ENCODE measurements around the gene FBXO3. TPM values are rescaled to one million over a fixed set of nuclear protein-coding genes. Genes with fewer than 3 reads are reported as not detected.

Gene FBXO3
- polyA plus RNA-seq, 3 donors from 2014 or later = 33.5 to 46.9 (median 36.9) TPM

GRCh38 chr11:33778675-33779074, 4.4 kb upstream of the FBXO3 start:
- Mint-ChIP-seq H3K4me1 (peaks cover 12 to 15% of the 10 kb centered on the region in 2 donors), H3K27me3 (ENCODE audit: low read depth in 3 of 3) (peaks cover 9 to 24% (median 12%) of the 10 kb centered on the region in 3 donors), H3K4me3 (no peak overlapping the region), H3K27ac (no peak overlapping the region), H3K36me3 (peaks cover 0 to 3% (median 0%) of the 10 kb centered on the region in 3 donors), H3K9me3 (no peaks in the 10 kb centered on the region)
- DNase-seq = no peak

- Mint-ChIP-seq H3K36me3 (no peaks in the 10 kb centered on the region), H3K27ac (no peak overlapping the region), H3K27me3 (ENCODE audit: low read depth in 3 of 3) (peaks cover 11 to 27% (median 12%) of the 10 kb centered on the region in 3 donors), H3K4me1 (peaks cover 19 to 23% of the 10 kb centered on the region in 2 donors), H3K4me3 (no peak overlapping the region), H3K9me3 (no peaks in the 10 kb centered on the region)
- DNase-seq = peak in 1 of 3 donors; percentile 2
Observed at GRCh38 chr11:33777906-33778305, 3.6 kb upstream of the FBXO3 start.

GRCh38 chr11:33775832-33776470, 1.6 kb upstream of the FBXO3 start:
- Mint-ChIP-seq H3K4me1 (peaks cover 36 to 37% of the 10 kb centered on the region in 2 donors), H3K36me3 (no peaks in the 10 kb centered on the region), H3K9me3 (no peaks in the 10 kb centered on the region), H3K4me3 (peak overlapping the region; percentile 97 to 99 (median 97)), H3K27me3 (ENCODE audit: low read depth in 3 of 3) (peaks cover 11 to 27% (median 12%) of the 10 kb centered on the region in 3 donors), H3K27ac (peak overlapping the region in 1 of 6 donors; percentile 63)
- no peak for DNase-seq

GRCh38 chr11:33775467-33775807, 1.1 kb upstream of the FBXO3 start:
- no peak for DNase-seq
- peaks cover 37 to 38% of the 10 kb centered on the region in 2 donors for H3K4me1 Mint-ChIP-seq
- H3K27me3 Mint-ChIP-seq (ENCODE audit: low read depth in 3 of 3) = peaks cover 11 to 27% (median 12%) of the 10 kb centered on the region in 3 donors
- no peaks in the 10 kb centered on the region for H3K9me3 Mint-ChIP-seq
- peak overlapping the region in 2 of 6 donors; percentile 15 to 63 for H3K27ac Mint-ChIP-seq
- peaks cover 0 to under 1% (median under 1%) of the 10 kb centered on the region in 3 donors for H3K36me3 Mint-ChIP-seq
- H3K4me3 Mint-ChIP-seq = peak overlapping the region; percentile 97 to 99 (median 97)

- Mint-ChIP-seq H3K36me3 (peaks cover 0 to 6% (median 6%) of the 10 kb centered on the region in 3 donors), H3K4me3 (peak overlapping the region; percentile 97 to 99 (median 97)), H3K9me3 (no peaks in the 10 kb centered on the region), H3K27ac (peak overlapping the region; percentile 68 to 94 (median 90)), H3K4me1 (peaks cover 40 to 43% of the 10 kb centered on the region in 2 donors), H3K27me3 (ENCODE audit: low read depth in 3 of 3) (peaks cover 8 to 21% (median 12%) of the 10 kb centered on the region in 3 donors)
- DNase-seq = no peak
Observed at GRCh38 chr11:33774736-33775466, 581 bp upstream of the FBXO3 start.

GRCh38 chr11:33773404-33773986, 825 bp downstream of the FBXO3 start:
- Mint-ChIP-seq H3K36me3 (peaks cover 4 to 15% (median 12%) of the 10 kb centered on the region in 3 donors), H3K4me1 (peaks cover 40 to 46% of the 10 kb centered on the region in 2 donors), H3K4me3 (peak overlapping the region; percentile 97 to 99 (median 97)), H3K27me3 (ENCODE audit: low read depth in 3 of 3) (peaks cover 7 to 15% (median 12%) of the 10 kb centered on the region in 3 donors), H3K27ac (peak overlapping the region; percentile 87 to 96 (median 95)), H3K9me3 (no peaks in the 10 kb centered on the region)
- DNase-seq = peak; percentile 30 to 48 (median 43)

GRCh38 chr11:33772870-33773269, 1.4 kb downstream of the FBXO3 start:
- H3K36me3 Mint-ChIP-seq = peaks cover 5 to 16% (median 12%) of the 10 kb centered on the region in 3 donors
- H3K4me1 Mint-ChIP-seq = peaks cover 36 to 46% of the 10 kb centered on the region in 2 donors
- H3K9me3 Mint-ChIP-seq = no peaks in the 10 kb centered on the region
- H3K27ac Mint-ChIP-seq = peak overlapping the region in 5 of 6 donors; percentile 59 to 95 (median 87)
- H3K27me3 Mint-ChIP-seq (ENCODE audit: low read depth in 3 of 3) = peaks cover 7 to 12% (median 12%) of the 10 kb centered on the region in 3 donors
- no peak for DNase-seq
- peak overlapping the region; percentile 78 to 97 (median 97) for H3K4me3 Mint-ChIP-seq

GRCh38 chr11:33772300-33772699, 2.0 kb downstream of the FBXO3 start:
- Mint-ChIP-seq H3K36me3 (peaks cover 9 to 16% (median 12%) of the 10 kb centered on the region in 3 donors), H3K4me1 (peaks cover 35 to 46% of the 10 kb centered on the region in 2 donors), H3K27ac (peak overlapping the region in 3 of 6 donors; percentile 10 to 87 (median 79)), H3K9me3 (no peaks in the 10 kb centered on the region), H3K4me3 (peak overlapping the region; percentile 78 to 97 (median 97)), H3K27me3 (ENCODE audit: low read depth in 3 of 3) (peaks cover 7 to 12% (median 9%) of the 10 kb centered on the region in 3 donors)
- no peak for DNase-seq

- Mint-ChIP-seq H3K9me3 (no peaks in the 10 kb centered on the region), H3K27ac (peak overlapping the region in 1 of 6 donors; percentile 50), H3K4me1 (peaks cover 34 to 44% of the 10 kb centered on the region in 2 donors), H3K4me3 (no peak overlapping the region), H3K36me3 (peaks cover 19 to 26% (median 21%) of the 10 kb centered on the region in 3 donors), H3K27me3 (ENCODE audit: low read depth in 3 of 3) (peaks cover 5 to 9% (median 8%) of the 10 kb centered on the region in 3 donors)
- DNase-seq = no peak
Observed at GRCh38 chr11:33770236-33770635, 4.1 kb downstream of the FBXO3 start.

- Mint-ChIP-seq H3K4me3 (no peak overlapping the region), H3K27me3 (ENCODE audit: low read depth in 3 of 3) (peaks cover 2 to 7% (median 5%) of the 10 kb centered on the region in 3 donors), H3K27ac (peak overlapping the region in 1 of 6 donors; percentile 50), H3K9me3 (no peaks in the 10 kb centered on the region), H3K36me3 (peaks cover 25 to 31% (median 26%) of the 10 kb centered on the region in 3 donors), H3K4me1 (peaks cover 28 to 37% of the 10 kb centered on the region in 2 donors)
- DNase-seq = no peak
Observed at GRCh38 chr11:33769542-33769941, 4.8 kb downstream of the FBXO3 start.

- no peak for DNase-seq
- no peaks in the 10 kb centered on the region for H3K27me3 Mint-ChIP-seq (ENCODE audit: low read depth in 3 of 3)
- H3K9me3 Mint-ChIP-seq = no peaks in the 10 kb centered on the region
- H3K4me3 Mint-ChIP-seq = no peak overlapping the region
- no peak overlapping the region for H3K27ac Mint-ChIP-seq
- H3K36me3 Mint-ChIP-seq = peaks cover 33 to 49% (median 39%) of the 10 kb centered on the region in 3 donors
- peaks cover 16 to 35% of the 10 kb centered on the region in 2 donors for H3K4me1 Mint-ChIP-seq
Observed at GRCh38 chr11:33767624-33768023, 6.7 kb downstream of the FBXO3 start.

- Mint-ChIP-seq H3K9me3 (no peaks in the 10 kb centered on the region), H3K27me3 (ENCODE audit: low read depth in 3 of 3) (no peaks in the 10 kb centered on the region), H3K4me1 (peaks cover 5 to 28% of the 10 kb centered on the region in 2 donors), H3K36me3 (peaks cover 33 to 51% (median 42%) of the 10 kb centered on the region in 3 donors), H3K27ac (no peak overlapping the region), H3K4me3 (no peak overlapping the region)
- no peak for DNase-seq
Observed at GRCh38 chr11:33766085-33766484, 8.2 kb downstream of the FBXO3 start.

- peaks cover 0 to 2% (median 0%) of the 10 kb centered on the region in 3 donors for H3K27me3 Mint-ChIP-seq (ENCODE audit: low read depth in 3 of 3)
- no peak overlapping the region for H3K27ac Mint-ChIP-seq
- DNase-seq = no peak
- peaks cover 34 to 62% (median 49%) of the 10 kb centered on the region in 3 donors for H3K36me3 Mint-ChIP-seq
- H3K9me3 Mint-ChIP-seq = no peaks in the 10 kb centered on the region
- H3K4me3 Mint-ChIP-seq = no peak overlapping the region
- peaks cover 2 to 22% of the 10 kb centered on the region in 2 donors for H3K4me1 Mint-ChIP-seq
Observed at GRCh38 chr11:33761471-33761870, 12.8 kb downstream of the FBXO3 start.

All from immature natural killer cell (primary cell).